G401 (cell line): Measurements from ENCODE around the gene AGAP1. TPM values are rescaled to one million over a fixed set of nuclear protein-coding genes. Genes with fewer than 3 reads are reported as not detected.
A peak's percentile ranks its signal among the peaks of the same experiment; 100 is the strongest.

ENCODE experiments used
- DNase-seq: peaks from one replicate; pipeline ENCODE4 v3.0.0-alpha.2; 2015; ENCODE audit warnings: low spot score
- in situ Hi-C: cut with HindIII; loops from 2 replicates; pipeline ENCODE4 v1.10.0; 2016; ENCODE audit warnings: low sequenced_read_pairs, mixed read lengths
- total RNA-seq: library from RNA; depleted of rRNA; stranded (reverse); fragments of >200 nt; shearing (Covaris generic); gene quantifications from 2 replicates; pipeline ENCODE4 v1.2.3, GENCODE V29; 2014

AGAP1 gene
- total RNA-seq, 1 experiment from 2014 or later: 14.4 TPM

GRCh38 chr2:235703711-235704295 lies 210.0 kb downstream of the AGAP1 start:
- no peak for DNase-seq
- in situ Hi-C loops: no loop called here

- in situ Hi-C loops: no loop called here
- DNase-seq: no peak
Observed at GRCh38 chr2:235705296-235705695, 211.5 kb downstream of the AGAP1 start.

GRCh38 chr2:235706506-235706905 lies 212.7 kb downstream of the AGAP1 start:
- in situ Hi-C loops: no loop called here
- no peak for DNase-seq

- no peak for DNase-seq
- in situ Hi-C loops: no loop called here
Observed at GRCh38 chr2:235707411-235708096, 213.7 kb downstream of the AGAP1 start.

- no peak for DNase-seq
- in situ Hi-C loops: no loop called here
Observed at GRCh38 chr2:235709124-235709813, 215.4 kb downstream of the AGAP1 start.

- DNase-seq: no peak
- in situ Hi-C loops: no loop called here
Observed at GRCh38 chr2:235709969-235710879, 216.4 kb downstream of the AGAP1 start.

GRCh38 chr2:235710933-235711332 lies 217.1 kb downstream of the AGAP1 start:
- in situ Hi-C loops: no loop called here
- DNase-seq: no peak

GRCh38 chr2:235711527-235711926 lies 217.7 kb downstream of the AGAP1 start:
- DNase-seq: no peak
- in situ Hi-C loops: no loop called here

- no peak for DNase-seq
- in situ Hi-C loops: no loop called here
Observed at GRCh38 chr2:235712176-235712575, 218.3 kb downstream of the AGAP1 start.

- in situ Hi-C loops: no loop called here
- peak; percentile 77 for DNase-seq
Observed at GRCh38 chr2:235713189-235713588, 219.3 kb downstream of the AGAP1 start.

GRCh38 chr2:235715601-235716000 lies 221.8 kb downstream of the AGAP1 start:
- in situ Hi-C loops: no loop called here
- DNase-seq: no peak

GRCh38 chr2:235716875-235717496 lies 223.1 kb downstream of the AGAP1 start:
- in situ Hi-C loops: no loop called here
- DNase-seq: no peak

GRCh38 chr2:235719146-235719942 lies 225.5 kb downstream of the AGAP1 start:
- DNase-seq: no peak
- in situ Hi-C loops: no loop called here

GRCh38 chr2:235721625-235722024 lies 227.8 kb downstream of the AGAP1 start:
- DNase-seq: no peak
- in situ Hi-C loops: no loop called here

GRCh38 chr2:235722869-235723268 lies 229.0 kb downstream of the AGAP1 start:
- no peak for DNase-seq
- in situ Hi-C loops: no loop called here

- DNase-seq: no peak
- in situ Hi-C loops: no loop called here
Observed at GRCh38 chr2:235723371-235723770, 229.5 kb downstream of the AGAP1 start.

GRCh38 chr2:235723811-235724465 lies 230.1 kb downstream of the AGAP1 start:
- no peak for DNase-seq
- in situ Hi-C loops: no loop called here

GRCh38 chr2:235725016-235725489 lies 231.2 kb downstream of the AGAP1 start:
- in situ Hi-C loops: no loop called here
- DNase-seq: peak; percentile 72
